Neural progenitor cell (in vitro differentiated cells): ENCODE data around the gene DDX11. TPM values are rescaled to one million over a fixed set of nuclear protein-coding genes. Genes with fewer than 3 reads are reported as not detected.
"Not testable (repeated sequence)": the region's sequence is repeated elsewhere in the genome, so short reads cannot be mapped to it uniquely, and the experiment has no call there.

Experiments used
- DNase-seq: peaks from one replicate; pipeline ENCODE4 v3.0.0-alpha.2; 2016; ENCODE audit warnings: low spot score
- H2AFZ ChIP-seq: fragments of 200-600 bp; sonication (generic); replicated peaks from 2 replicates; pipeline ENCODE4 v1.6.1; 2016; ENCODE audit warnings: antibody characterized with exemption
- H3F3A ChIP-seq: fragments of 200-600 bp; sonication (generic); 2 replicates; pipeline ENCODE4 v1.6.1; 2016; ENCODE audit warnings: antibody characterized with exemption, low read depth
- H3K27ac ChIP-seq: fragments of 200-600 bp; sonication (generic); 2 replicates; pipeline ENCODE4 v1.5.1; 2016; ENCODE audit warnings: mild to moderate bottlenecking
- H3K27me3 ChIP-seq: fragments of 200-600 bp; sonication (generic); 2 replicates; pipeline ENCODE4 v1.6.1; 2016; ENCODE audit warnings: mild to moderate bottlenecking, moderate library complexity
- H3K36me3 ChIP-seq: fragments of 200-600 bp; sonication (generic); 2 replicates; pipeline ENCODE4 v1.5.1; 2016
- H3K4me1 ChIP-seq: fragments of 200-600 bp; sonication (generic); 2 replicates; pipeline ENCODE4 v1.6.1; 2016; ENCODE audit warnings: mixed run types
- H3K4me2 ChIP-seq: fragments of 200-600 bp; sonication (generic); 2 replicates; pipeline ENCODE4 v1.6.1; 2016
- H3K4me3 ChIP-seq: fragments of 200-600 bp; sonication (generic); 2 replicates; pipeline ENCODE4 v1.5.1; 2016
- H3K79me2 ChIP-seq: fragments of 200-600 bp; sonication (generic); 2 replicates; pipeline ENCODE4 v1.6.1; 2016; ENCODE audit warnings: low read depth
- H3K9ac ChIP-seq: fragments of 200-600 bp; sonication (generic); 2 replicates; pipeline ENCODE4 v1.6.1; 2016
- H3K9me3 ChIP-seq: fragments of 200-600 bp; sonication (generic); 2 replicates; pipeline ENCODE4 v1.5.1; 2016; ENCODE audit warnings: low read depth
- H4K20me1 ChIP-seq: fragments of 200-600 bp; sonication (generic); 2 replicates; pipeline ENCODE4 v1.6.1; 2016; ENCODE audit warnings: low read depth
- H3K27ac Mint-ChIP-seq: 3 replicates; pipeline ENCODE4 v1.8.0; 2021; ENCODE audit warnings: mixed read lengths
- H3K27me3 Mint-ChIP-seq: 2 replicates; pipeline ENCODE4 v1.8.0; 2022; ENCODE audit warnings: low read depth, mild to moderate bottlenecking, inconsistent platforms, moderate library complexity, mixed read lengths; ENCODE audit not compliant: insufficient read depth
- H3K36me3 Mint-ChIP-seq: 3 replicates; pipeline ENCODE4 v1.8.0; 2021; ENCODE audit warnings: mixed read lengths
- H3K4me1 Mint-ChIP-seq: 3 replicates; pipeline ENCODE4 v1.8.0; 2021; ENCODE audit warnings: mixed read lengths
- H3K4me3 Mint-ChIP-seq: 3 replicates; pipeline ENCODE4 v1.8.0; 2021; ENCODE audit warnings: mild to moderate bottlenecking, moderate library complexity, mixed read lengths
- H3K9me3 Mint-ChIP-seq: 3 replicates; pipeline ENCODE4 v1.8.0; 2020; ENCODE audit warnings: mixed read lengths
- EZH2 ChIP-seq: fragments of 200-600 bp; sonication (generic); IDR thresholded peaks from 2 replicates; pipeline ENCODE4 v1.6.1; 2017; ENCODE audit warnings: antibody characterized with exemption, mild to moderate bottlenecking, moderate library complexity
- total RNA-seq: library from RNA; depleted of rRNA; stranded (reverse); fragments of >200 nt; gene quantifications from 2 replicates; pipeline ENCODE4 v1.2.3, GENCODE V29; 2015; ENCODE audit warnings: low replicate concordance
- TF ChIP-seq, protein P1 (sequence below): fragments of 200-600 bp; sonication (generic); IDR thresholded peaks from 2 replicates; pipeline ENCODE4 v1.5.1; 2017; ENCODE audit warnings: antibody characterized with exemption, mild to moderate bottlenecking

The DDX11 gene
- total RNA-seq, 1 donor from 2014 or later: 80.1 TPM

DNA sequence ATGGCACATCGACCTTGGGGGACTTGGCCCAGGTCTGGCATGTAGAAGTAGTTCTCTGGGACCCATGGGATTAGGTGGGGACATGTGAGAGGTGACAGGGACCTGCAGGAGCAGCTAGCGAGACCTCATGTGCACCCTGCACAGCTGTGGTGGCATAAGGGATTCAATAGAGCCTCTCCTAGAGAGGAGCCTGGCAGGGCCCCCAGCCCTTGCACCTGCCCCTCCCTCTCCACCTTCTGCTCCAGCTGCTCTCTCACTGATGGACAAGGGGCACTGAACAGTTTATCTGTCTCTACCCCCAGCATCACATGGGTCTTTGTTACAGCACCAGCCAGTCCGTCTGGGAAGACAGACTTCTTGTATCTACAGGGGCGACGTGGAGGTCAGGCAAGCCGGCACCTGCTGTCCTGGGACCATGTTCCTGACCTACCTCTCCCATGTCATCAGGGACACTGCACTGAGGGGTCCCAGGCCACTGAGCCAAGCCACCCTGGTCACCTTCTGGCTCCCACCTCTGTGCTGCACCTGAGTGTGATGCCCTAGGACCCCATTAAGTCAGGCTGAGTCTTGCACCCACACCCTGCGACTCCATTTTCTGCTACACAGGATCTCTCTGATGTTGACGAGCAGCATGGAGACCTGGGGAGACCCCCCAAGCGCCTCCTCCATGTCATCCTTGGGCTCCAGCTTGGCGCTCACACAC is 32.6 kb downstream of the DDX11 start:
- no peaks in the 10 kb centered on the region for H3K36me3 ChIP-seq
- H3K27me3 ChIP-seq: no peaks in the 10 kb centered on the region
- no peak overlapping the region for H3K4me2 ChIP-seq
- H3K4me3 Mint-ChIP-seq: no peak overlapping the region
- no peaks in the 10 kb centered on the region for H3K9me3 Mint-ChIP-seq
- H3K27me3 Mint-ChIP-seq: peaks cover 2% of the 10 kb centered on the region
- H4K20me1 ChIP-seq: no peaks in the 10 kb centered on the region
- H3K4me3 ChIP-seq: no peak overlapping the region
- peaks cover 5% of the 10 kb centered on the region for H3K4me1 Mint-ChIP-seq
- H3K27ac ChIP-seq: no peak overlapping the region
- no peaks in the 10 kb centered on the region for H3K4me1 ChIP-seq
- peaks cover 4% of the 10 kb centered on the region for H3K36me3 Mint-ChIP-seq
- no peak for DNase-seq
- H3K27ac Mint-ChIP-seq: no peak overlapping the region
- no peak overlapping the region for H3K9ac ChIP-seq
- no peak for TF ChIP-seq EZH2
- TF ChIP-seq, protein P1, sequence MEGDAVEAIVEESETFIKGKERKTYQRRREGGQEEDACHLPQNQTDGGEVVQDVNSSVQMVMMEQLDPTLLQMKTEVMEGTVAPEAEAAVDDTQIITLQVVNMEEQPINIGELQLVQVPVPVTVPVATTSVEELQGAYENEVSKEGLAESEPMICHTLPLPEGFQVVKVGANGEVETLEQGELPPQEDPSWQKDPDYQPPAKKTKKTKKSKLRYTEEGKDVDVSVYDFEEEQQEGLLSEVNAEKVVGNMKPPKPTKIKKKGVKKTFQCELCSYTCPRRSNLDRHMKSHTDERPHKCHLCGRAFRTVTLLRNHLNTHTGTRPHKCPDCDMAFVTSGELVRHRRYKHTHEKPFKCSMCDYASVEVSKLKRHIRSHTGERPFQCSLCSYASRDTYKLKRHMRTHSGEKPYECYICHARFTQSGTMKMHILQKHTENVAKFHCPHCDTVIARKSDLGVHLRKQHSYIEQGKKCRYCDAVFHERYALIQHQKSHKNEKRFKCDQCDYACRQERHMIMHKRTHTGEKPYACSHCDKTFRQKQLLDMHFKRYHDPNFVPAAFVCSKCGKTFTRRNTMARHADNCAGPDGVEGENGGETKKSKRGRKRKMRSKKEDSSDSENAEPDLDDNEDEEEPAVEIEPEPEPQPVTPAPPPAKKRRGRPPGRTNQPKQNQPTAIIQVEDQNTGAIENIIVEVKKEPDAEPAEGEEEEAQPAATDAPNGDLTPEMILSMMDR: no peak
- H2AFZ ChIP-seq: no peak overlapping the region
- H3K79me2 ChIP-seq: no peaks in the 10 kb centered on the region
- H3F3A ChIP-seq: no peaks in the 10 kb centered on the region
- no peaks in the 10 kb centered on the region for H3K9me3 ChIP-seq

DNA sequence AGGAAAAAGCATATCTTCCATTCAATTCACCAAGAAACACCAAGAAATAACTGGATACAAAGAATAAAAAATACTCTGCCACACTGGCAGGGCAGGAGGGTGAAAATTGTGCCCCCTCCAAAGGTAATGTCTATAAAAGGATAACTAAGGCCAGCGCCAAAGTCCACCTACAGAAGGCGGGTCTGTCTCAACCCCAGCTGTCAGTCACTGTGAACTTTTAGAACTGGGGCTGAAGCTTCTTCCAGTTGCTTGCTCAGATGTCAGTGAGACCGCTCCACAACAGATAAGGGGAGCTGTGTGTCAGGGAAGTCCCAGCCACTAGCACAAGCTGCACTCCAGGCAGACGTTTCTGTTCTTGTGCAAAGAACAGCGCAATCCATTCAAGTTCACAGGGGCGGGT is 36.1 kb downstream of the DDX11 start:
- not testable (repeated sequence) for H3F3A ChIP-seq, DNase-seq, H3K27me3 Mint-ChIP-seq, H3K4me3 Mint-ChIP-seq, H4K20me1 ChIP-seq, H3K27ac ChIP-seq, H3K36me3 Mint-ChIP-seq, H3K4me3 ChIP-seq, H3K9ac ChIP-seq, H3K79me2 ChIP-seq, H3K4me2 ChIP-seq, H3K4me1 ChIP-seq, H3K9me3 ChIP-seq, H3K4me1 Mint-ChIP-seq, H3K27ac Mint-ChIP-seq, H3K9me3 Mint-ChIP-seq, H3K27me3 ChIP-seq, H3K36me3 ChIP-seq, H2AFZ ChIP-seq

DNA sequence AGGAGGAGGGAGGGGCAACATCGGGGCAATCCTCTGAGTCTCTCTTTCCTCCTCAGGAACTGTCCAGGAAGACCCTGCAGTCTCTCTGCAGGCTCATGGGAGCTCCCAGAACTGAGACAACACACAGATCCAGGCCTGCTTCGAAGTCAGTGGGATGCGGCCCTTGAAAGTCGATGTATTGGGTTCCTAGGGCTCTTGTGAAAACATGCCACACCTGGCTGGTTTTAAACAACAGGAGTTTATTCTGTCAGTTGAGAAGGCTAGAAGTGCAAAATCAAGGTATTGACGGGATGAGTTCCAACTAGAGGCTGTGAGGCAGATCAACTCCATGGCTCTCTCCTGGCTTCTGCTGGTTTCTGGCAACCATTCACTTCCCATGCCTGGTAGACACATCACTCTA is 36.6 kb downstream of the DDX11 start:
- H3K36me3 Mint-ChIP-seq, H3K27me3 Mint-ChIP-seq: not testable (repeated sequence)

DNA sequence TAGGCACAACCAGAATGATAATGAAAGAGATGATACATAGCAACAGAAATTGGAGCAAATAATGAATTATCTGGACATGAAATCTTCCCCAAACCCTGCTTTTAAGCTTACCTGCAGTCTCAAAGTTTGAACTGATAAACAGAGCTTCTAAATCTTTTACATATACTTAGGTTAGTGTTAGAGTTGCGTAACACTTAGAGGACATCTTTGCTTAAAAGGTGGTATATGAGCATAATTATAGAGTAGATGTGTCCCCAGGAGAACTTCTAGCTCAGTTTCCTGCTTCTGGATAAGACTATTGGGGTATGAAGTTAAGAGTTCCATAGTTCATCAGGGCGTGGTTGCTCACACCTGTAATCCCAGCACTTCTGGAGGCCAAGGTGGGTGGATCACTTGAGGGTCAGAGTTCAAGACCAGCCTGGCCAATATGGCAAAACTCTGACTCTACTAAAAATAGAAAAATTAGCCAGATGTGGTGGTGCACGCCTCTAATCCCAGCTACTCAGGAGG is 41.5 kb downstream of the DDX11 start:
- DNase-seq, H3F3A ChIP-seq, H3K4me1 ChIP-seq, H3K4me3 Mint-ChIP-seq, H2AFZ ChIP-seq, H3K9me3 Mint-ChIP-seq, H3K79me2 ChIP-seq, H3K27ac Mint-ChIP-seq, H3K36me3 Mint-ChIP-seq, H3K9me3 ChIP-seq, H3K27ac ChIP-seq, H3K4me2 ChIP-seq, H3K4me3 ChIP-seq, H3K9ac ChIP-seq, H3K4me1 Mint-ChIP-seq, H4K20me1 ChIP-seq, H3K36me3 ChIP-seq: not testable (repeated sequence)
- H3K27me3 ChIP-seq: peaks cover 42% of the 10 kb centered on the region
- H3K27me3 Mint-ChIP-seq: peaks cover 11% of the 10 kb centered on the region

More for the DNA sequence above, 36.6 kb downstream of the DDX11 start:
- H3F3A ChIP-seq, H3K4me3 ChIP-seq, DNase-seq, H3K9ac ChIP-seq, H3K36me3 ChIP-seq, H3K9me3 ChIP-seq, H3K4me3 Mint-ChIP-seq, H3K4me2 ChIP-seq, H4K20me1 ChIP-seq, H3K4me1 ChIP-seq, H3K27ac Mint-ChIP-seq, H2AFZ ChIP-seq, H3K9me3 Mint-ChIP-seq, H3K27me3 ChIP-seq, H3K27ac ChIP-seq, H3K79me2 ChIP-seq, H3K4me1 Mint-ChIP-seq: not testable (repeated sequence)

DNA sequence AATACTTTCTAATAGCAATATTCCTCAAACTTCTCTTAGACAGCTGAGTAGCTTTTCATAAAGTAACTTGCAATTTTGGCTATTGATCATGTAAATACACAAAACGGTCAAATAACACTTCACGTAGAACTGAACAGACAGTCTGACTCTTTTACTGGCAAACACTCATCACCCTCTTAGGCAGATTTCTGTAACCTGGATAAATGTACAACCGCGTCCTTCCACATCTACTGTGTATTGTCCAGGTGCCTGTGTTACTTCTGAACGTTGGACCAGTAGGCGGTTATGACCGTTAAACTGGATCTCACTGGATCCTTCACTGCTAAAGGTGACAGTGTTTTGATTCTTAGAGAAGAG is 43.2 kb downstream of the DDX11 start:
- Mint-ChIP-seq H3K27me3 (peaks cover 14% of the 10 kb centered on the region), H3K4me3 (peak overlapping the region; percentile 86)
- not testable (repeated sequence) for H4K20me1 ChIP-seq, H3K9me3 ChIP-seq, H3K79me2 ChIP-seq, DNase-seq, H3K36me3 ChIP-seq, H3K9me3 Mint-ChIP-seq, H3K27ac Mint-ChIP-seq, H3K9ac ChIP-seq, H3K27ac ChIP-seq, H3K36me3 Mint-ChIP-seq, H3F3A ChIP-seq, H3K4me1 ChIP-seq, H3K4me1 Mint-ChIP-seq
- Histone ChIP-seq H3K4me2 (peak overlapping the region; percentile 93), H3K4me3 (peak overlapping the region; percentile 74), H2AFZ (peak overlapping the region; percentile 92), H3K27me3 (peaks cover 42% of the 10 kb centered on the region)
